GM19463 (cell line): ENCODE data around the gene ZNF205.
"Not testable (repeated sequence)": the region's sequence is repeated elsewhere in the genome, so short reads cannot be mapped to it uniquely, and the experiment has no call there.

Source experiments
- ATAC-seq: cut with Tn5 transposase; IDR thresholded peaks from one replicate; pipeline ENCODE4 v1.9.1; 2021; ENCODE audit warnings: mild to moderate bottlenecking, moderate library complexity; ENCODE audit not compliant: unreplicated experiment

Gene ZNF205

GRCh38 chr16:3165111-3165822 lies 52.9 kb downstream of the ZNF205 start:
- ATAC-seq = no peak

- no peak for ATAC-seq
Measured at GRCh38 chr16:3166505-3166886, 54.1 kb downstream of the ZNF205 start.

- ATAC-seq = not testable (repeated sequence)
Measured at GRCh38 chr16:3168729-3169128, 56.3 kb downstream of the ZNF205 start.
